ENCODE results near the gene LUZP2.

DNA sequence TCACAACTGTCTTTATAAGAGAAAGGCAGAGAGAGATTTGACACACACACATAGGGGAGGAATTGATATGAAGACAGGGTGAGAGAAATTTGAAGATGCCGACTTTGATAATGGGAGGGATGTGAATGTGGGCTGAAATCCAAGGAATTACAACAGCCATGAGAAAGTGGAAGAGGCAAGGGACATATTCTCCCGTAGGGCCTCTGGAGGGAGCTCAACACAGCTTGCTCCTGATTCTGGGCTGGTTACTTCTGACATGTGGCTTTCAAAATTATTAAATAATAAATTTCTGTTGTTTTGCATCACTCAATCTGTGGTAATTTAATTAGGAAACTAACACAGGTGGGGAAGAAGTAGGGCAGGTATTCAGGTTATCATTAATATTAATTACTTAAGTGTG is 282.9 kb downstream of the LUZP2 start:
- TF ChIP-seq CTCF (IDR thresholded peaks at IDR 0.05), result no peak
- TF ChIP-seq POLR2A (IDR thresholded peaks at IDR 0.05), result no peak

Measured in adrenal gland (tissue), 5 donors.